K562 treated with DMSO at 1 percent for 24 hours (cell line): ENCODE data around the gene ELAPOR1. TPM values are rescaled to one million over a fixed set of nuclear protein-coding genes. Genes with fewer than 3 reads are reported as not detected.

Experiments used
- total RNA-seq: library from RNA; unstranded; fragments of 300-600 nt; gene quantifications from 2 replicates; pipeline ENCODE4 v1.2.3, GENCODE V29; 2022; ENCODE audit warnings: low read depth; ENCODE audit not compliant: insufficient read depth

ELAPOR1 gene, protein sequence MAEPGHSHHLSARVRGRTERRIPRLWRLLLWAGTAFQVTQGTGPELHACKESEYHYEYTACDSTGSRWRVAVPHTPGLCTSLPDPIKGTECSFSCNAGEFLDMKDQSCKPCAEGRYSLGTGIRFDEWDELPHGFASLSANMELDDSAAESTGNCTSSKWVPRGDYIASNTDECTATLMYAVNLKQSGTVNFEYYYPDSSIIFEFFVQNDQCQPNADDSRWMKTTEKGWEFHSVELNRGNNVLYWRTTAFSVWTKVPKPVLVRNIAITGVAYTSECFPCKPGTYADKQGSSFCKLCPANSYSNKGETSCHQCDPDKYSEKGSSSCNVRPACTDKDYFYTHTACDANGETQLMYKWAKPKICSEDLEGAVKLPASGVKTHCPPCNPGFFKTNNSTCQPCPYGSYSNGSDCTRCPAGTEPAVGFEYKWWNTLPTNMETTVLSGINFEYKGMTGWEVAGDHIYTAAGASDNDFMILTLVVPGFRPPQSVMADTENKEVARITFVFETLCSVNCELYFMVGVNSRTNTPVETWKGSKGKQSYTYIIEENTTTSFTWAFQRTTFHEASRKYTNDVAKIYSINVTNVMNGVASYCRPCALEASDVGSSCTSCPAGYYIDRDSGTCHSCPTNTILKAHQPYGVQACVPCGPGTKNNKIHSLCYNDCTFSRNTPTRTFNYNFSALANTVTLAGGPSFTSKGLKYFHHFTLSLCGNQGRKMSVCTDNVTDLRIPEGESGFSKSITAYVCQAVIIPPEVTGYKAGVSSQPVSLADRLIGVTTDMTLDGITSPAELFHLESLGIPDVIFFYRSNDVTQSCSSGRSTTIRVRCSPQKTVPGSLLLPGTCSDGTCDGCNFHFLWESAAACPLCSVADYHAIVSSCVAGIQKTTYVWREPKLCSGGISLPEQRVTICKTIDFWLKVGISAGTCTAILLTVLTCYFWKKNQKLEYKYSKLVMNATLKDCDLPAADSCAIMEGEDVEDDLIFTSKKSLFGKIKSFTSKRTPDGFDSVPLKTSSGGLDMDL
- total RNA-seq, result 0.09 and 0.37 TPM in 2 replicates

DNA sequence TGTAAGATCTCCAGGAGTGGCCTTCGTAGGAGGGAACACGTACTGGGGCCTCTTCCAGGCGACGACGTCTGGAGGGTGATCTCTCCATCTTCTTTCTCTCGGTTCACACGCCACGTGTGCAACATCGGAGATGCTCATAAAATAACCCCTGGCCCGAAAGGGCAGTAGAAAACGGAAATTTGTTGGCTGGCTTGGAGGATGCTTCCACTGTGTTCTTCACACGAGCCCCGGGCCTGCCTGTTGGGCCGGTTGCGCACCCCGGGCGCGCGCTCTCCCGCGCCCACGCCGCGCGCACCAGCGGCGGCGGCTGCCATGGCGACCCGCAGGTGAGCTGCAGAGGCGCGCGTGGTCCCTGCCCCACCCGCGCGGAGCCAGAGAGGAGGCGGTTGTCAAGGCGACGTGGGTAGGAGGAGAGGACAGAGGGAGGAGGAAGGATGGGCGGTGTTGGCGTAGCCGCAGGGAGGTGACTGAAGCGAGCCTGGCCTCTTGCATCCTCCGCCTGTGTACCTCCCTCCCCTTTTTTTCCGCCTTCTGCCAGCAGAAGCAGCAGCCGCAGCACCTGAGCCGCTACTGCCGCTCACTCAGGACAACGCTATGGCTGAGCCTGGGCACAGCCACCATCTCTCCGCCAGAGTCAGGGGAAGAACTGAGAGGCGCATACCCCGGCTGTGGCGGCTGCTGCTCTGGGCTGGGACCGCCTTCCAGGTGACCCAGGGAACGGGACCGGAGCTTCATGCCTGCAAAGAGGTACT, at the start of gene ELAPOR1:
ELAPOR1 (plus strand) TSS at position 526 of the 752 bp plus-strand sequence; CDS start at position 595, 69 bp downstream.

DNA sequence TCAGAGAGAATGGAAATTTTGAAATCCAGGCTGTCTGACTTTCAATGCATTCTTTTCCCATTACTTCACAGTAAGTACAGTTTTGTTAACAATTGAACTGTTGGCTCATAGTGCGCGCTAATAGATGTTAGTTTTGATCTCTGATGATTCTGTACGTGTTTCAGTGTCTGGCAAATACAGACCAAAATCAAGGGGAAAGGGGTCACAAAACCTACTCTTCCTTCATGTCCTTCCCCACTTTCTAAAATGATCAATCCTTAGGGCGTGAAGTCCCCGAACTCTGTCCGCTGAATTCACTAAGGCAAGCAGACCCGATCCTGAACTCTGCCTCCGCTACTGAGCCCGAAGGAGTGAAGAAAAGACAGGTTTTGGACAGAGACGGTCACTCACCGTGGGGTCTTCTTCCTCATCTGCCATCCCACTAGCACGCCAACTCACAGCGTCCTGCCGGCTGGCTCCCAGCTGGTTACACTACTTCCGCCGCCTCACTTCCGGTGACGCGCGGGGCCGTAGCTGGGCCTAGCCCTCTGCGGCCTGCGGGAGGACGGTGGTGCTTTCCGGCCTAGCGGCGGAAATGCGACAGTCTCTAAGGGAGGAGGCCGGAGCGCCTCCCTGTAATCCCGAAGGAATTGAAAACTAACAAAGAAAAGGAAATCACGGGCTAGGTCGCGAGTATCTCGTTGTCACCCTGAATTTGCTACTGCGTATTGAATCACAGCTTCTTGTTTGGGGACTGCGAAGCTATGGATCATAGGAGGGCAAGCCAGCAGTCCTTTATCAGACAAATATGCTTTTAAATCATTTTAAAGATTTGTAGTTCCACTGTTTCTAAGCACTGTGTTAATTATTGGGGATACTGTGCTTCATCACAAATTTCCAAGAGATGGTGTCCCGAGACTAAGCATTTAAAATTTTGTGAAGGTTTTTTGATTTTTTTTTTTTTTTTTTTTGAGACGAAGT, 38.1 kb upstream of the ELAPOR1 start, which contains the start of gene TAF13:
TAF13 (minus strand) TSS at position 473 of the 960 bp plus-strand sequence; CDS start at position 417, 56 bp downstream.

DNA sequence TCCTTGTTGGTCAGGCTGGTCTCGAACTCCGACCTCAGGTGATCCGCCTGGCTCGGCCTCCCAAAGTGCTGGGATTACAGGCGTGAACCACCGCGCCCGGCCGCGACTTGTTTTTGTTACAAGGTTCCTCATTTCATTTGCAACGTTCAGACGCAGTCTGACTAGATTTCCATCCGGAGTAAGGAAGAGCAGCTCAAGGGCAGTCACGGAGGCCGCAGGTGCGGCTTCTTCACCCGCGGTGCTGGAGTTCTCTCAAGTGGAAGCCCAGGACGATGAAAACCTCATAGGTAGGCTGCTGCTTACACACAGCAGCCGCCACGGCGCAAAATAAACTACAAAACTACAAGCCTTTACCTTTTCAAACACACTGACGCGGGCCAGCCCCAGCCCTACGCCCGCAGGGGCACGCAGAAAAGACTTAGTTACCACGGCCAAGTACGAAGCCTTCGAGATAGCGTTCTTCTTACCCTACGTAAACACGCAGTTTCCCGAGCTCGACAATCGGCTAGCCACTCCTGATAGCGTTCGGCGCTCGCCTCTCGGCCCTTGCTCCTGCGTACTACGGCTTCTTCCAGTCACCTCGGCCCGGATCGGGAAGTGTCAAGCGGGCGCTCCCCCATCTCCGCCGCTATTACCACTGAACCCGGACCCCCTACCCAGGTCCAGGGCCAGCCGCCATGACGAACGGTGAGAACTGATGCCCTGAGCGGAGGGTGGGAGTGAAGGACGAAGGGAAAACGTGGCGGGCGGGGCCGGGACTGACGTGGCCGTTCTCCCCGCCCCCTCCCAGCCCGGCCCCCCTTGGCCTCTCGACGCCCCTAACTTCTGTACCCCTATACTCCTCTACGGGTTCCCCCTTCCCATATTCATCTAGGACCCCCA, 23.5 kb upstream of the ELAPOR1 start, which contains the start of gene TMEM167B:
TMEM167B (plus strand) TSS at position 569 of the 882 bp plus-strand sequence; CDS start at position 678, 109 bp downstream.

Other genes starting within 250 kb of the ELAPOR1 start
- gene GPSM2, start 237.1 kb upstream of the ELAPOR1 start, total RNA-seq, result 21.4 and 29.7 TPM in 2 replicates
- 17.9 and 19.6 TPM in 2 replicates for gene CLCC1, start 150.6 kb upstream of the ELAPOR1 start, total RNA-seq
- gene WDR47, start 72.0 kb upstream of the ELAPOR1 start, total RNA-seq, result 12.4 and 13.9 TPM in 2 replicates
- 25.6 and 41.1 TPM in 2 replicates for gene TAF13, start 38.1 kb upstream of the ELAPOR1 start, total RNA-seq
- gene TMEM167B, start 23.4 kb upstream of the ELAPOR1 start, total RNA-seq, result 18.8 and 19.2 TPM in 2 replicates
- 623 and 642 TPM in 2 replicates for gene SARS1, start 99.8 kb downstream of the ELAPOR1 start, total RNA-seq
- gene CELSR2, start 135.4 kb downstream of the ELAPOR1 start, total RNA-seq, result 19.6 and 20.2 TPM in 2 replicates
- 63.2 and 71.2 TPM in 2 replicates for gene PSRC1, start 169.0 kb downstream of the ELAPOR1 start, total RNA-seq
- 0.28 TPM in 1 of 2 replicates, not detected in the other for gene MYBPHL, start 192.9 kb downstream of the ELAPOR1 start, total RNA-seq